Activated CD4-positive, alpha-beta T cell treated with anti-CD3 and anti-CD28 coated beads, Interleukin-2, Interleukin-6, amounts not matched to agents 100 ng/mL and 50 ng/mL, durations not matched to agents 16 hours and 8 hours (primary cell): ENCODE data around the gene ADGRL3.
"Not testable (repeated sequence)": the region's sequence is repeated elsewhere in the genome, so short reads cannot be mapped to it uniquely, and the experiment has no call there.

Experiments
- DNase-seq: peaks from one replicate; pipeline ENCODE4 v3.0.0-alpha.2; 2020

Gene ADGRL3

GRCh38 chr4:61665649-61666048, 465.5 kb downstream of the ADGRL3 start:
- no peak for DNase-seq

- DNase-seq: no peak
These were observed 466.1 kb downstream of the ADGRL3 start for GRCh38 chr4:61666244-61666643.

- DNase-seq: no peak
These were observed 471.5 kb downstream of the ADGRL3 start for GRCh38 chr4:61671599-61671998.

- DNase-seq: no peak
These were observed 475.3 kb downstream of the ADGRL3 start for GRCh38 chr4:61675464-61675863.

- DNase-seq: no peak
These were observed 478.2 kb downstream of the ADGRL3 start for GRCh38 chr4:61678297-61678696.

GRCh38 chr4:61693520-61693919, 493.4 kb downstream of the ADGRL3 start:
- no peak for DNase-seq

GRCh38 chr4:61714387-61714911, 514.3 kb downstream of the ADGRL3 start:
- DNase-seq: no peak

- no peak for DNase-seq
These were observed 516.3 kb downstream of the ADGRL3 start for GRCh38 chr4:61716426-61716825.

GRCh38 chr4:61723492-61723891, 523.4 kb downstream of the ADGRL3 start:
- DNase-seq: no peak

- no peak for DNase-seq
These were observed 527.2 kb downstream of the ADGRL3 start for GRCh38 chr4:61727286-61727685.

- DNase-seq: no peak
These were observed 534.3 kb downstream of the ADGRL3 start for GRCh38 chr4:61734409-61734808.

- DNase-seq: no peak
These were observed 539.8 kb downstream of the ADGRL3 start for GRCh38 chr4:61739887-61740286.

GRCh38 chr4:61740886-61741285, 540.8 kb downstream of the ADGRL3 start:
- DNase-seq: no peak

GRCh38 chr4:61741327-61742096, 541.4 kb downstream of the ADGRL3 start:
- no peak for DNase-seq

GRCh38 chr4:61750810-61751209, 550.7 kb downstream of the ADGRL3 start:
- no peak for DNase-seq

GRCh38 chr4:61752617-61753016, 552.5 kb downstream of the ADGRL3 start:
- DNase-seq: no peak

- DNase-seq: no peak
These were observed 553.6 kb downstream of the ADGRL3 start for GRCh38 chr4:61753739-61754138.

GRCh38 chr4:61756937-61757336, 556.8 kb downstream of the ADGRL3 start:
- not testable (repeated sequence) for DNase-seq

- DNase-seq: not testable (repeated sequence)
These were observed 557.9 kb downstream of the ADGRL3 start for GRCh38 chr4:61757983-61758382.

- DNase-seq: not testable (repeated sequence)
These were observed 558.5 kb downstream of the ADGRL3 start for GRCh38 chr4:61758596-61758995.

- not testable (repeated sequence) for DNase-seq
These were observed 559.1 kb downstream of the ADGRL3 start for GRCh38 chr4:61759245-61759644.

- DNase-seq: not testable (repeated sequence)
These were observed 559.8 kb downstream of the ADGRL3 start for GRCh38 chr4:61759885-61760284.

GRCh38 chr4:61760820-61761219, 560.7 kb downstream of the ADGRL3 start:
- DNase-seq: no peak

- DNase-seq: no peak
These were observed 562.8 kb downstream of the ADGRL3 start for GRCh38 chr4:61762722-61763627.
